ENCODE results near the gene ATP10B. TPM values are rescaled to one million over a fixed set of nuclear protein-coding genes. Genes with fewer than 3 reads are reported as not detected.

The ATP10B gene
- total RNA-seq, 1 donor from 2014 or later = 1.3 TPM

- no peak for FAIRE-seq
- no peak for DNase-seq (ENCODE audit: low read depth)
- H3K4me3 ChIP-seq (ENCODE audit: low read depth, low read length) = no peak overlapping the region
- H3K27me3 ChIP-seq (ENCODE audit: control insufficient read depth, insufficient read depth, low read length) = no peaks in the 10 kb centered on the region
- no peaks in the 10 kb centered on the region for H3K36me3 ChIP-seq (ENCODE audit: control insufficient read depth, insufficient read depth, low read length)
- no peak for TF ChIP-seq CTCF (IDR thresholded peaks at IDR 0.05; ENCODE audit: insufficient read depth, low read length, severe bottlenecking)
These were observed 77.2 kb downstream of the ATP10B start for GRCh38 chr5:160774666-160775315.

GRCh38 chr5:160773646-160774410 is 78.2 kb downstream of the ATP10B start:
- no peak for TF ChIP-seq CTCF (IDR thresholded peaks at IDR 0.05; ENCODE audit: insufficient read depth, low read length, severe bottlenecking)
- H3K4me3 ChIP-seq (ENCODE audit: low read depth, low read length) = no peak overlapping the region
- no peaks in the 10 kb centered on the region for H3K27me3 ChIP-seq (ENCODE audit: control insufficient read depth, insufficient read depth, low read length)
- FAIRE-seq (no peak), DNase-seq (ENCODE audit: low read depth) (no peak)
- H3K36me3 ChIP-seq (ENCODE audit: control insufficient read depth, insufficient read depth, low read length) = no peaks in the 10 kb centered on the region

GRCh38 chr5:160772854-160773253 is 79.2 kb downstream of the ATP10B start:
- no peak for DNase-seq (ENCODE audit: low read depth)
- no peak overlapping the region for H3K4me3 ChIP-seq (ENCODE audit: low read depth, low read length)
- TF ChIP-seq CTCF (IDR thresholded peaks at IDR 0.05; ENCODE audit: insufficient read depth, low read length, severe bottlenecking) = no peak
- H3K27me3 ChIP-seq (ENCODE audit: control insufficient read depth, insufficient read depth, low read length) = no peaks in the 10 kb centered on the region
- no peak for FAIRE-seq
- H3K36me3 ChIP-seq (ENCODE audit: control insufficient read depth, insufficient read depth, low read length) = no peaks in the 10 kb centered on the region

GRCh38 chr5:160770718-160771117 is 81.3 kb downstream of the ATP10B start:
- Histone ChIP-seq H3K27me3 (ENCODE audit: control insufficient read depth, insufficient read depth, low read length) (no peaks in the 10 kb centered on the region), H3K36me3 (ENCODE audit: control insufficient read depth, insufficient read depth, low read length) (no peaks in the 10 kb centered on the region), H3K4me3 (ENCODE audit: low read depth, low read length) (no peak overlapping the region)
- DNase-seq (ENCODE audit: low read depth) (no peak), FAIRE-seq (no peak)
- no peak for TF ChIP-seq CTCF (IDR thresholded peaks at IDR 0.05; ENCODE audit: insufficient read depth, low read length, severe bottlenecking)

- Histone ChIP-seq H3K36me3 (ENCODE audit: control insufficient read depth, insufficient read depth, low read length) (no peaks in the 10 kb centered on the region), H3K4me3 (ENCODE audit: low read depth, low read length) (no peak overlapping the region), H3K27me3 (ENCODE audit: control insufficient read depth, insufficient read depth, low read length) (no peaks in the 10 kb centered on the region)
- FAIRE-seq (no peak), DNase-seq (ENCODE audit: low read depth) (no peak)
- TF ChIP-seq CTCF (IDR thresholded peaks at IDR 0.05; ENCODE audit: insufficient read depth, low read length, severe bottlenecking) = no peak
These were observed 82.7 kb downstream of the ATP10B start for GRCh38 chr5:160769301-160769700.
